HG03064 (cell line): ENCODE measurements around the gene FBXW8.

Experiments used
- ATAC-seq: cut with Tn5 transposase; IDR thresholded peaks from one replicate; pipeline ENCODE4 v1.9.1; 2021; ENCODE audit warnings: low read depth; ENCODE audit not compliant: unreplicated experiment

The FBXW8 gene

GRCh38 chr12:116884871-116885270, 25.9 kb upstream of the FBXW8 start:
- no peak for ATAC-seq

DNA sequence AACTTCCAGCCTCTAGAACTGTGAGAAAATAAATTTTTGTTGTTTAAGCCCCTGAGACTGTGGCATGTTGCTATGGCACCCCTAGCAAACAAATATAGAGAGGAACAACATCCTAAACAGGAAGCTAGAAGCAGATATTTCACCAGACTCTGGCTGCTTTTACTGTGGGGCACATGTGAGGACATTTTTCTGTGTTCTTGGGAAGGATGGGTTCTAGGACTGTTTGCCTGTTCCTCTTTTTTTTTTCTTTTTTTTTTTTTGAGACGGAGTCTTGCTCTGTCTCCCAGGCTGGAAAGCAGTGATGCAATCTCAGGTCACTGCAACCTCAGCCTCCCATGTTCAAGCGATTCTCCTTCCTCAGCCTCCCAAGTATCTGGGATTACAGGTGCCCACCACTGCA, 25.3 kb upstream of the FBXW8 start:
- ATAC-seq = no peak

- ATAC-seq = no peak
These were observed 23.5 kb upstream of the FBXW8 start for GRCh38 chr12:116887244-116887643.

GRCh38 chr12:116887897-116888296, 22.9 kb upstream of the FBXW8 start:
- no peak for ATAC-seq

DNA sequence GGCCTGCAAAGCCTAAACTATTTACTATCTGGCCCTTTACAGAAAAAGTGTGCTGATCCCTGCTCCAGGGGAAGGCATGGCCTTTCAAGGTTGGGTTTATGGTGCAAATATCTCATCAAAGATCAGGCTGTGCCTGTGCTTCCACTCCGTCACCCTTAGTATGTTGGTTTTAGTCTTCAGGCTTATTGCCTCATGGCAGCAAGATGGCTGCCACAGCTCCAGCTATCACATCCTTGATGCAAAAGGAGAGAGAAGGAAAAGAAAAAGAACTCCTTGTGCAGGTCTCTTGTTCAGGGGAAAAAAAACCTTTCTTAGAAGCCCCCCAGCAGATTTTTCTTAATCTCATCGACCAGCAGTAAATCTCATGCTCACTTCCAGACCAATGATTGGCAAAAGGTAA, 20.4 kb upstream of the FBXW8 start:
- ATAC-seq = no peak

- ATAC-seq = no peak
These were observed 19.7 kb upstream of the FBXW8 start for GRCh38 chr12:116891019-116891418.

GRCh38 chr12:116892349-116893140, 18.2 kb upstream of the FBXW8 start:
- ATAC-seq = no peak

GRCh38 chr12:116894913-116895312, 15.8 kb upstream of the FBXW8 start:
- no peak for ATAC-seq

DNA sequence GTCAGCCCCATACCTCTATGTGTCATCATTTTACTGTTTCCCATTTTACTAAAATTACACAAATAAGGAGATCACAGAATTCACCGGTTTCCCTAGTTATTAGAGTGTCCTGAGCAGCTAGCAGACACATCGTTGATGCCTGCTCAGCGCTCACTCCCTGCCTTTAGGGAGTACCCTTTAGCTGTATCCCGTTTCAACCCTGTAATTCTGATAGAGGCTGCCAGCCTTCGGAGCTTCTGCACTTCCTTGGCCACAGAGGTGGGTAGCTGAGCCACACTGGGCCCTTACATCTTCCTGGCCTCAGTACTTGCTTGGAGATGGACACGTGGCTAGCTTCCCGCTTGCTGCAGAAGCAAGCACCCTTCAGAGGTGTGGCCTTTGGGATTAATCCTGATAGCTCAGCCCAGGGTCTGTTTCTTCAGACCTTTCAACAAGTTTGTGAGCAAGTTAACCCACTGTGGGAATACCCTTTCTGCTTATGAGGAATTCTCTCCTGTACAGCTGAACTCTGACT, 14.3 kb upstream of the FBXW8 start:
- ATAC-seq = no peak

GRCh38 chr12:116897476-116897875, 13.3 kb upstream of the FBXW8 start:
- ATAC-seq = no peak

DNA sequence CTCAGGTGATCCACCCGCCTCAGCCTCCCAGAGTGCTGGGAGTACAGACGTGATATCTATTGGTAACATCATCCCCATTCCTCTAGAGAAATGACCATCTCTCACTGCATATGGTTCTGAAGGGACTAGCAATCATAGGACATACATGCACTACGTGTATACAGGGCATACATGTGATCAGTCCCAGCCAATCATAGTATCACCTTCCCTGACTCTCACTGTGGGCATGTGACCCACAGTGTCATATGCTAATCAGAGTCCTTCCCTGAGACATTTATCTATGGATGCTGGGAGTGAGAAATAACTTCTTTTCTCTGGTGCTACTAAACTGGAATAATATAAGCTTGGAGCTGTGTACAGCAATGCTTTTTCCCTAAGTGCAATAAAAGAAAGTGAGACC, 12.1 kb upstream of the FBXW8 start:
- no peak for ATAC-seq

GRCh38 chr12:116901612-116902011, 9.1 kb upstream of the FBXW8 start:
- no peak for ATAC-seq

- ATAC-seq = no peak
These were observed 6.9 kb upstream of the FBXW8 start for GRCh38 chr12:116903818-116904217.

GRCh38 chr12:116906285-116906684, 4.5 kb upstream of the FBXW8 start:
- ATAC-seq = no peak

GRCh38 chr12:116910280-116910644, 488 bp upstream of the FBXW8 start:
- no peak for ATAC-seq

DNA sequence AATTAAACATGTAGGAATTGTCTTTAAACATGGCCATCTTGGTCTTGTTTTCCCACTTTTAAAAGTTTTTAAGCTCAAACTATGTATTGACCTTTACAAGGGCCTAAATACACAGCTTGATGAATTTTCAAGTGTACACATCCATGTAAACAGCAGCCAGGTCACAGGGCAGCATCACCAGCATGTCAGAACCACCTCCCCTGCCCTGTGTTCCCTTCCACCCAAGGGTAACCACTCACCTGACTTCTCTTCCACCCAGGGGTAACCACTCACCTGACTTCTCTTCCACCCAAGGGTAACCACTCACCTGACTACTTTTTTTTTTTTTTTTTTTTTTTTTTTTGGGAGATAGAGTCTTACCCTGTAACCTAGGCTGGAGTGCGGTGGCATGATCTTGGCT, 4.6 kb downstream of the FBXW8 start:
- no peak for ATAC-seq

GRCh38 chr12:116916122-116916521, 5.4 kb downstream of the FBXW8 start:
- no peak for ATAC-seq

DNA sequence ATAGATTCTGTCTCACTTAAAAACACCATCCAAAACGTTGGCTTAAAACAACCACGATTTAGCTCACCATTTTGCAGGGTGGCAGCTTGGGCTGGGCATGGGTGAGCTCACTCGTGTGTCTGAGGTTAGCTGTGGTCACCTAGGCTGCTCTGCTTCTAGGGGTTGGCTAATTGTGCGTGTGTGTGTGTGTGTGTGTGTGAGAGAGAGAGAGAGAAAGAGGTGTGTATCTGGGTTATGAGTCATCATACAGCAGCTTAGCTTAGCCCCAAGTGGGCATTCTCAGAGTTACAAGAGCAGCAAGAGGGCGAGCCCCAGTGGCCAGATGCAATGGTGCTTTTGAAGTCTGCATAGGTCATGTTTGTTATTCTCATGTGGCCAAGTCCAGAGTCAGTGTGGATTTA, 6.0 kb downstream of the FBXW8 start:
- peak; percentile 81 for ATAC-seq

GRCh38 chr12:116918464-116918863, 7.7 kb downstream of the FBXW8 start:
- no peak for ATAC-seq

DNA sequence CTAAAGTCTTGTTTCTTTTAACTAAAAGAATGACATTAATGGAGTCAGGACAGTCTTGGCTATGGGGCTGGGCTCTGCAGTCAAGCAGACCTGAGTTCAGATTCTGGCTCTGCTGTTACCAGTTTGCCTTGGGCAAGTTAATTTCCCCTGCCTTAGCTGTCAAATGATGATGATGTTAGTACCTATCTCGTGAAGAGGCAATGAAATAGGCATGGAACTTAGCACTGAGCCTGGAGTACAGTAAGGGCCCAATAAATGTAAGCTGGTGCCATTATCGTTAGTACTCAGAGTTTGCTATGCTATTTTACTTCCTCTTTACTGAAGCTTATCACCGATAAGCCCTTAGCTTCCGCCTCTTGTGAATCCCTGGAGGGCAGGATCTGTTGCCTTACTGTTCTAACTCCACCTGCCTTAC, 8.5 kb downstream of the FBXW8 start:
- no peak for ATAC-seq

DNA sequence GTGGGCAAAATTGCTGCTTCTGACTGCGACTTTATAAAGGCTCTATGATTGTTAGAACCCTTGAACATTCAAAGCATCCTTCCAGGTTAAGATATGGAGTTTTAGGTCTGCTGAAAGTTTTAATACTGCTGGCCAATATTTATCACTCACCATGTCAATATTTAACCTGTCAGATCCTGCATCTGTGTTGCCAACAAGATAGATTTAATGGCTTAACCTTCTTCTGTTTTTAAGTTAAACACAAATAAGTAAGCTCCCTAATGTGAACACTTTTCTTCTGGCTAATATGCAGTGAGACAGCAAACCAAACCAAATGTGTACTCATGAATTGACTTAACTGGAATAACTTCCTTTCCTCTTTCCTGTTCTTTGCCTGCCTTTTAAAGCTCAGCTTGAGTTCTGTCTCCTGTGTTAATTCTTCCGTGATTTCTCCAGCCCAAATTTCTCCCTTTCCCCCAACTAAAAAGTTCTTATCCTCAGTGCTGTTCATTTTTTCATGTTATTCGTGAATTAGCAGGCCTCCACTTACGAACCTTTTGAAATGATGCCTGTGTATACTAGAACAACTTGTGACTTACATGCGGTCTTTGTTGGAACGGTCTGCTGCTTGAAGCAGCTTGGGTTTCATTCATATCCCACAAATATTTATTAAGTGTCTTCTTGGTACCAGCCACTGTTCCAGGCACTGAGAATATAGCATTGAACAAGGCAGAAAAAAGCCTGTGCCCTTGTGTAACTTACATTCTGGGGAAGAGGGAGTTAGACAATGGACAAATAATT, 9.1 kb downstream of the FBXW8 start:
- ATAC-seq = no peak

GRCh38 chr12:116920939-116921338, 10.2 kb downstream of the FBXW8 start:
- ATAC-seq = no peak
